Testis (tissue), 3 donors: ENCODE data around the gene MLLT10. TPM values are rescaled to one million over a fixed set of nuclear protein-coding genes. Genes with fewer than 3 reads are reported as not detected.

Source experiments
- DNase-seq: peaks from one replicate; pipeline ENCODE4 v3.0.0-alpha.2; 2019
- H3K27ac ChIP-seq, 2 donors: fragments of 200-600 bp; sonication (generic); one replicate each; pipeline ENCODE4 v1.5.1; 2019
- H3K27me3 ChIP-seq: fragments of 200-600 bp; sonication (generic); one replicate; pipeline ENCODE4 v1.5.1; 2019
- H3K36me3 ChIP-seq: fragments of 200-600 bp; sonication (generic); one replicate; pipeline ENCODE4 v1.5.1; 2017; ENCODE audit warnings: low read depth; ENCODE audit errors: missing control alignments
- H3K4me1 ChIP-seq: fragments of 200-600 bp; sonication (generic); one replicate; pipeline ENCODE4 v1.5.1; 2019
- H3K4me3 ChIP-seq, 2 donors: fragments of 200-600 bp; sonication (generic); one replicate each; pipeline ENCODE4 v1.5.1; 2017 to 2019
- H3K9me3 ChIP-seq: fragments of 200-600 bp; sonication (generic); one replicate; pipeline ENCODE4 v1.5.1; 2017
- CTCF ChIP-seq, 3 experiments: fragments of 450-650 bp in 2 of 3; fragments of 200-600 bp in 1 of 3; sonication (generic) in 1 of 3; IDR thresholded peaks; one replicate each; pipeline ENCODE4 v1.5.1; 2016 to 2019; ENCODE audit warnings: antibody characterized with exemption in 3 of 3, mild to moderate bottlenecking in 2 of 3, moderate library complexity in 1 of 3
- POLR2A ChIP-seq: fragments of 450-650 bp; IDR thresholded peaks from one replicate; pipeline ENCODE4 v1.6.1; 2017; ENCODE audit warnings: antibody characterized with exemption, mild to moderate bottlenecking, moderate library complexity
- WGBS, 2 donors: methylation state at CpG; one replicate each; pipeline ENCODE4 v1.1.5; 2018; 5-methylcytosine and 5-hydroxymethylcytosine counted together
- intact Hi-C: fragments of 100-400 bp; cut with DNase I; formaldehyde crosslinking; loops from one replicate; pipeline ENCODE4 v1.15.1; 2023; ENCODE audit warnings: low total_unique reads
- polyA plus RNA-seq: library from polyadenylated mRNA; stranded (reverse); fragments of 350-450 nt; fragmentation: Illumina TruSeq; extraction: RNeasy Lipid Tissue Mini Kit (QIAGEN cat#74804); gene quantifications from one replicate; pipeline ENCODE4 v1.2.3, GENCODE V29; 2014; ENCODE audit warnings: low read depth, low replicate concordance; ENCODE audit not compliant: insufficient read depth
- total RNA-seq, 2 donors: library from RNA; depleted of rRNA; stranded (reverse); fragments of >200 nt; gene quantifications; one replicate each; pipeline ENCODE4 v1.2.3, GENCODE V29; 2016

MLLT10 gene
- total and polyA plus RNA-seq, 3 donors from 2014 or later, result 130 to 243 (median 144) TPM

- intact Hi-C loops, result no loop called here
- no peak for TF ChIP-seq CTCF (IDR thresholded peaks at IDR 0.05)
- no peak for TF ChIP-seq POLR2A
- WGBS, 2 donors, result 86 to 93% methylated on average over 1 of the region's 1 CpG
- no peak for DNase-seq
- Histone ChIP-seq H3K27ac (no peak overlapping the region), H3K9me3 (no peaks in the 10 kb centered on the region), H3K36me3 (no peaks in the 10 kb centered on the region), H3K4me1 (peaks cover 19% of the 10 kb centered on the region), H3K4me3 (no peak overlapping the region), H3K27me3 (no peaks in the 10 kb centered on the region)
These were observed 20.6 kb upstream of the MLLT10 start for GRCh38 chr10:21513405-21513788.

- intact Hi-C loops, result no loop called here
- no peaks in the 10 kb centered on the region for H3K9me3 ChIP-seq
- no peak for TF ChIP-seq POLR2A
- no peak for TF ChIP-seq CTCF (IDR thresholded peaks at IDR 0.05)
- no peaks in the 10 kb centered on the region for H3K36me3 ChIP-seq
- H3K27me3 ChIP-seq, result no peaks in the 10 kb centered on the region
- no peak overlapping the region for H3K27ac ChIP-seq
- no peak overlapping the region for H3K4me3 ChIP-seq
- DNase-seq, result no peak
- WGBS, 2 donors, result 70 to 71% methylated on average over 6 of the region's 6 CpGs
- peaks cover 21% of the 10 kb centered on the region for H3K4me1 ChIP-seq
These were observed 19.8 kb upstream of the MLLT10 start for GRCh38 chr10:21514129-21514817.

- DNase-seq, result no peak
- Histone ChIP-seq H3K9me3 (no peaks in the 10 kb centered on the region), H3K36me3 (no peaks in the 10 kb centered on the region), H3K27me3 (no peaks in the 10 kb centered on the region), H3K4me3 (no peak overlapping the region), H3K4me1 (peaks cover 28% of the 10 kb centered on the region), H3K27ac (no peak overlapping the region)
- no peak for TF ChIP-seq CTCF (IDR thresholded peaks at IDR 0.05)
- TF ChIP-seq POLR2A, result no peak
- WGBS, 2 donors, result 48 to 52% methylated on average over 10 of the region's 10 CpGs
- intact Hi-C loops, result no loop called here
These were observed 19.1 kb upstream of the MLLT10 start for GRCh38 chr10:21514818-21515351.

- TF ChIP-seq POLR2A (no peak), CTCF (IDR thresholded peaks at IDR 0.05) (no peak)
- no peaks in the 10 kb centered on the region for H3K9me3 ChIP-seq
- peaks cover 31% of the 10 kb centered on the region for H3K4me1 ChIP-seq
- H3K36me3 ChIP-seq, result no peaks in the 10 kb centered on the region
- DNase-seq, result no peak
- WGBS, 2 donors, result 28% methylated on average over 15 of the region's 15 CpGs
- intact Hi-C loops, result no loop called here
- H3K27ac ChIP-seq, result peak overlapping the region; percentile 63 to 88
- H3K4me3 ChIP-seq, result peak overlapping the region; percentile 57 to 67
- no peaks in the 10 kb centered on the region for H3K27me3 ChIP-seq
These were observed 18.4 kb upstream of the MLLT10 start for GRCh38 chr10:21515361-21516241.
